SK-N-SH (cell line): Measurements from ENCODE around the gene BIRC7. TPM values are rescaled to one million over a fixed set of nuclear protein-coding genes. Genes with fewer than 3 reads are reported as not detected.

Experiments
- CTCF ChIA-PET: fragments of 300-600, 350-600 bp; formaldehyde crosslinking; extraction: SDS; loops from one replicate; lab custom pipeline; 2021; lab: Yijun Ruan, JAX
- POLR2A ChIA-PET: fragments of 350-600 bp; sonication (Branson Sonifier 250); formaldehyde crosslinking; extraction: SDS; loops from one replicate; lab custom pipeline; 2020; ENCODE audit warnings: antibody characterized with exemption, inconsistent platforms; lab: Yijun Ruan, JAX
- DNase-seq: peaks from one replicate; pipeline ENCODE4 v3.0.0; 2012
- H2AFZ ChIP-seq: fragments of 200-600 bp; sonication (generic); 2 replicates; pipeline ENCODE4 v1.8.1; 2016; ENCODE audit warnings: antibody characterized with exemption, mild to moderate bottlenecking, low read depth
- H3F3A ChIP-seq: fragments of 200-600 bp; sonication (generic); replicated peaks from 2 replicates; pipeline ENCODE3; 2016; ENCODE audit warnings: antibody characterized with exemption, mild to moderate bottlenecking; ENCODE audit not compliant: insufficient read depth
- H3K27ac ChIP-seq, 2 experiments: fragments of 200-500 bp in 1 of 2; fragments of 200-600 bp in 1 of 2; sonication (Bioruptor generic) in 1 of 2; sonication (generic), shearing (Covaris generic) in 1 of 2; 2 replicates each; pipeline versions ENCODE4 v1.5.1 to v1.6.1; 2014 to 2016; ENCODE audit warnings: low read depth in 2 of 2, inconsistent platforms in 1 of 2, low read length in 1 of 2, mild to moderate bottlenecking in 1 of 2, mixed read lengths in 1 of 2
- H3K27me3 ChIP-seq: fragments of 200-600 bp; sonication (generic), shearing (Covaris generic); 2 replicates; pipeline ENCODE4 v1.6.1; 2016; ENCODE audit warnings: mixed run types; ENCODE audit not compliant: insufficient read depth
- H3K36me3 ChIP-seq, 2 experiments: fragments of 200-500 bp in 1 of 2; fragments of 200-600 bp in 1 of 2; sonication (Bioruptor generic) in 1 of 2; sonication (generic) in 1 of 2; replicated peaks in 1 of 2; 2 replicates each; pipeline versions ENCODE3 to v1.5.1; 2014 to 2016; ENCODE audit warnings: low read length in 1 of 2, mild to moderate bottlenecking in 1 of 2; ENCODE audit not compliant: insufficient read depth in 2 of 2, control insufficient read depth in 1 of 2
- H3K4me1 ChIP-seq, 2 experiments: fragments of 200-500 bp in 1 of 2; fragments of 200-600 bp in 1 of 2; sonication (Bioruptor generic) in 1 of 2; sonication (generic), shearing (Covaris generic) in 1 of 2; 2 replicates each; pipeline versions ENCODE4 v1.5.1 to v1.6.1; 2014 to 2016; ENCODE audit warnings: low read depth in 1 of 2, low read length in 1 of 2, mixed run types in 1 of 2; ENCODE audit not compliant: insufficient read depth in 2 of 2, control insufficient read depth in 1 of 2
- H3K4me2 ChIP-seq: fragments of 200-600 bp; sonication (generic), shearing (Covaris generic); 2 replicates; pipeline ENCODE4 v1.6.1; 2017; ENCODE audit warnings: mixed run types
- H3K4me3 ChIP-seq, 2 experiments: fragments of 200-500 bp in 1 of 2; fragments of 200-600 bp in 1 of 2; sonication (Bioruptor generic) in 1 of 2; sonication (generic), shearing (Covaris generic) in 1 of 2; 2 replicates each; pipeline versions ENCODE4 v1.5.1 to v1.8.1; 2014 to 2016; ENCODE audit warnings: low read depth in 2 of 2, inconsistent platforms in 1 of 2, low read length in 1 of 2, mild to moderate bottlenecking in 1 of 2, mixed read lengths in 1 of 2, moderate library complexity in 1 of 2
- H3K79me2 ChIP-seq: fragments of 200-600 bp; sonication (generic); 2 replicates; pipeline ENCODE4 v1.8.1; 2017; ENCODE audit warnings: mild to moderate bottlenecking; ENCODE audit not compliant: insufficient read depth
- H3K9ac ChIP-seq: fragments of 200-600 bp; sonication (generic); 2 replicates; pipeline ENCODE4 v1.6.1; 2017; ENCODE audit warnings: mixed run types
- H3K9me2 ChIP-seq: fragments of 200-600 bp; sonication (generic); 2 replicates; pipeline ENCODE4 v1.6.1; 2017; ENCODE audit warnings: mixed run types
- H3K9me3 ChIP-seq: fragments of 200-600 bp; sonication (generic); 2 replicates; pipeline ENCODE4 v1.6.1; 2017; ENCODE audit warnings: mixed run types, mild to moderate bottlenecking, moderate library complexity
- H4K20me1 ChIP-seq: fragments of 200-600 bp; sonication (generic); 2 replicates; pipeline ENCODE4 v1.6.1; 2017; ENCODE audit warnings: mild to moderate bottlenecking, mixed run types; ENCODE audit not compliant: insufficient read depth
- CHD2 ChIP-seq: fragments of 150-350 bp; IDR thresholded peaks from 2 replicates; pipeline ENCODE4 v1.6.1; 2018; ENCODE audit warnings: low read length; ENCODE audit not compliant: partially characterized antibody
- EP300 ChIP-seq, 2 experiments: IDR thresholded peaks; 2 replicates each; pipeline versions ENCODE4 v1.4.0 to v1.6.1; 2012; ENCODE audit warnings: borderline replicate concordance in 1 of 2, low read depth in 1 of 2, low read length in 1 of 2
- JUND ChIP-seq: IDR thresholded peaks from 2 replicates; pipeline ENCODE4 v1.4.0; 2012
- MEF2A ChIP-seq: IDR thresholded peaks from 2 replicates; pipeline ENCODE4 v1.4.0; 2012; ENCODE audit warnings: low read depth, borderline replicate concordance
- POLR2AphosphoS5 ChIP-seq: IDR thresholded peaks from 2 replicates; pipeline ENCODE4 v1.6.1; 2012; ENCODE audit warnings: low read depth, low read length
- SIN3A ChIP-seq: IDR thresholded peaks from 2 replicates; pipeline ENCODE4 v1.6.1; 2012; ENCODE audit warnings: low read depth, mild to moderate bottlenecking, low read length, moderate library complexity, borderline replicate concordance
- TAF1 ChIP-seq: IDR thresholded peaks from 2 replicates; pipeline ENCODE4 v1.6.1; 2012; ENCODE audit warnings: low read depth, mild to moderate bottlenecking, low read length, moderate library complexity, borderline replicate concordance
- TCF12 ChIP-seq: IDR thresholded peaks from 2 replicates; pipeline ENCODE4 v1.4.0; 2012
- TEAD4 ChIP-seq: IDR thresholded peaks from 2 replicates; pipeline ENCODE4 v1.4.0; 2012; ENCODE audit warnings: mild to moderate bottlenecking, borderline replicate concordance; ENCODE audit not compliant: insufficient read depth
- WGBS: methylation state at CpG from one replicate; pipeline ENCODE4 v1.1.6; 2017; ENCODE audit warnings: low lambda C conversion rate; 5-methylcytosine and 5-hydroxymethylcytosine counted together
- polyA plus RNA-seq, 3 experiments: library from polyadenylated mRNA; depleted of rRNA; stranded (reverse); fragments of >200 nt; gene quantifications; 2 replicates each; pipeline ENCODE4 v1.2.3, GENCODE V29; 2012
- TF ChIP-seq, protein P1 (sequence below): IDR thresholded peaks from 2 replicates; pipeline ENCODE4; 2012
- TF ChIP-seq, protein P2 (sequence below): IDR thresholded peaks from 2 replicates; pipeline ENCODE4 v1.4.0; 2012; ENCODE audit warnings: low read depth, borderline replicate concordance
- TF ChIP-seq, protein P3 (sequence below): fragments of 200-600 bp; sonication (generic); IDR thresholded peaks from 2 replicates; pipeline ENCODE4 v1.6.1; 2017; ENCODE audit warnings: antibody characterized with exemption, mild to moderate bottlenecking, moderate library complexity
- TF ChIP-seq, protein P4 (sequence below): IDR thresholded peaks from 2 replicates; pipeline ENCODE4 v1.4.0; 2012; ENCODE audit warnings: low read depth
- TF ChIP-seq, protein P5 (sequence below): fragments of 150-350 bp; IDR thresholded peaks from 2 replicates; pipeline ENCODE4 v1.6.1; 2017; ENCODE audit warnings: antibody characterized with exemption, low read length, low read depth, borderline replicate concordance

BIRC7 gene
- polyA plus RNA-seq, 1 of the 3 experiments (the other 2 are of a cell fraction) = not detected

DNA sequence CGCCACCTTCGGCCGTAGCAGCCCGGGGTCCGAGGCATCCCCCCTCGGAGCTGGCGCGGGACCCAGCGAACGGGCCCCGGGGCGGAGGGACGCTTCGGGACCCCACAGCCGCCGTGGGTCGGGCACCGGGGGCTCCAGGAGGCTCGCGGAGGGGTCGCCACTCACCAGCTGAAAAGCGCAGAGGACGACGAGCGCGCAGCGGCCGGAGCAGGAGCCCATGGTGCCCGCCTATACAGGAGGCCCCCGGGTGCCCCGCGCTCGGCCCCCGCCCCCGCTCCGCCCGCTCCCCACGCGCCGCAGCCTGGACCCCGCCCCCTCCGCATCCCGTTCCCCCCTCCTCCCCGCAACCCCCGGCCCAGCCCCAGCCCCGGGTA, 18.5 kb downstream of the BIRC7 start, which contains the start of gene NKAIN4:
Gene NKAIN4, minus strand, starts transcription at position 232 of the 374 bp plus-strand sequence. Its CDS starts 13 bp downstream, at position 219.
- CTCF ChIA-PET = interaction anchor here (0.6 to 5.8 kb wide), 8 partner anchors 9 to 282 kb away, joined by 3 to 74 read pairs (median 4); partner anchors contain the start of gene BIRC7
- no peaks in the 10 kb centered on the region for H3K79me2 ChIP-seq
- H3K9me3 ChIP-seq = no peaks in the 10 kb centered on the region
- no peaks in the 10 kb centered on the region for H3F3A ChIP-seq
- H3K27me3 ChIP-seq = peaks cover 36% of the 10 kb centered on the region
- H3K4me2 ChIP-seq = no peak within 1 kb of the TSS
- WGBS = 6% methylated on average over 22 of the region's 46 CpGs
- no peak within 1 kb of the TSS; a peak in 1 of 4 replicates for H3K4me3 ChIP-seq
- no peak within 1 kb of the TSS for H3K9ac ChIP-seq
- TF ChIP-seq JUND (no peak), TCF12 (no peak), EP300 (IDR thresholded peaks at IDR 0.05; ENCODE audit: borderline replicate concordance in 1 of 2, low read depth in 1 of 2, low read length in 1 of 2) (no peak), SIN3A (no peak), MEF2A (no peak), TEAD4 (no peak), CHD2 (no peak), TAF1 (no peak), POLR2AphosphoS5 (no peak)
- TF ChIP-seq, protein P1, sequence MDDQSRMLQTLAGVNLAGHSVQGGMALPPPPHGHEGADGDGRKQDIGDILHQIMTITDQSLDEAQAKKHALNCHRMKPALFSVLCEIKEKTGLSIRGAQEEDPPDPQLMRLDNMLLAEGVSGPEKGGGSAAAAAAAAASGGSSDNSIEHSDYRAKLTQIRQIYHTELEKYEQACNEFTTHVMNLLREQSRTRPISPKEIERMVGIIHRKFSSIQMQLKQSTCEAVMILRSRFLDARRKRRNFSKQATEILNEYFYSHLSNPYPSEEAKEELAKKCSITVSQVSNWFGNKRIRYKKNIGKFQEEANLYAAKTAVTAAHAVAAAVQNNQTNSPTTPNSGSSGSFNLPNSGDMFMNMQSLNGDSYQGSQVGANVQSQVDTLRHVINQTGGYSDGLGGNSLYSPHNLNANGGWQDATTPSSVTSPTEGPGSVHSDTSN = no peak
- TF ChIP-seq, protein P2, sequence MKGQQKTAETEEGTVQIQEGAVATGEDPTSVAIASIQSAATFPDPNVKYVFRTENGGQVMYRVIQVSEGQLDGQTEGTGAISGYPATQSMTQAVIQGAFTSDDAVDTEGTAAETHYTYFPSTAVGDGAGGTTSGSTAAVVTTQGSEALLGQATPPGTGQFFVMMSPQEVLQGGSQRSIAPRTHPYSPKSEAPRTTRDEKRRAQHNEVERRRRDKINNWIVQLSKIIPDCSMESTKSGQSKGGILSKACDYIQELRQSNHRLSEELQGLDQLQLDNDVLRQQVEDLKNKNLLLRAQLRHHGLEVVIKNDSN = no peak
- TF ChIP-seq, protein P3, sequence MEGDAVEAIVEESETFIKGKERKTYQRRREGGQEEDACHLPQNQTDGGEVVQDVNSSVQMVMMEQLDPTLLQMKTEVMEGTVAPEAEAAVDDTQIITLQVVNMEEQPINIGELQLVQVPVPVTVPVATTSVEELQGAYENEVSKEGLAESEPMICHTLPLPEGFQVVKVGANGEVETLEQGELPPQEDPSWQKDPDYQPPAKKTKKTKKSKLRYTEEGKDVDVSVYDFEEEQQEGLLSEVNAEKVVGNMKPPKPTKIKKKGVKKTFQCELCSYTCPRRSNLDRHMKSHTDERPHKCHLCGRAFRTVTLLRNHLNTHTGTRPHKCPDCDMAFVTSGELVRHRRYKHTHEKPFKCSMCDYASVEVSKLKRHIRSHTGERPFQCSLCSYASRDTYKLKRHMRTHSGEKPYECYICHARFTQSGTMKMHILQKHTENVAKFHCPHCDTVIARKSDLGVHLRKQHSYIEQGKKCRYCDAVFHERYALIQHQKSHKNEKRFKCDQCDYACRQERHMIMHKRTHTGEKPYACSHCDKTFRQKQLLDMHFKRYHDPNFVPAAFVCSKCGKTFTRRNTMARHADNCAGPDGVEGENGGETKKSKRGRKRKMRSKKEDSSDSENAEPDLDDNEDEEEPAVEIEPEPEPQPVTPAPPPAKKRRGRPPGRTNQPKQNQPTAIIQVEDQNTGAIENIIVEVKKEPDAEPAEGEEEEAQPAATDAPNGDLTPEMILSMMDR = no peak
- TF ChIP-seq, protein P4, sequence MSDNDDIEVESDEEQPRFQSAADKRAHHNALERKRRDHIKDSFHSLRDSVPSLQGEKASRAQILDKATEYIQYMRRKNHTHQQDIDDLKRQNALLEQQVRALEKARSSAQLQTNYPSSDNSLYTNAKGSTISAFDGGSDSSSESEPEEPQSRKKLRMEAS = no peak
- TF ChIP-seq, protein P5, sequence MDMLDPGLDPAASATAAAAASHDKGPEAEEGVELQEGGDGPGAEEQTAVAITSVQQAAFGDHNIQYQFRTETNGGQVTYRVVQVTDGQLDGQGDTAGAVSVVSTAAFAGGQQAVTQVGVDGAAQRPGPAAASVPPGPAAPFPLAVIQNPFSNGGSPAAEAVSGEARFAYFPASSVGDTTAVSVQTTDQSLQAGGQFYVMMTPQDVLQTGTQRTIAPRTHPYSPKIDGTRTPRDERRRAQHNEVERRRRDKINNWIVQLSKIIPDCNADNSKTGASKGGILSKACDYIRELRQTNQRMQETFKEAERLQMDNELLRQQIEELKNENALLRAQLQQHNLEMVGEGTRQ = no peak
- TF ChIP-seq, all 33 proteins: peak for 0
- H3K4me1 ChIP-seq = peaks cover 0 to 5% of the 10 kb centered on the region in 2 experiments; a peak in 1 of 4 replicates
- H4K20me1 ChIP-seq = no peaks in the 10 kb centered on the region
- H3K36me3 ChIP-seq = no peaks in the 10 kb centered on the region
- POLR2A ChIA-PET = no interaction called here
- DNase-seq = peak; percentile 64
- no peak within 1 kb of the TSS for H2AFZ ChIP-seq
- no peak within 1 kb of the TSS for H3K27ac ChIP-seq
- H3K9me2 ChIP-seq = no peaks in the 10 kb centered on the region
